ENCODE results near the gene CCDC178.

GRCh38 chr18:33074125-33074524 is 366.4 kb downstream of the CCDC178 start:
- no peak for TF ChIP-seq POLR2A (IDR thresholded peaks at IDR 0.05)
- no peak for TF ChIP-seq CTCF (IDR thresholded peaks at IDR 0.05)
- TF ChIP-seq EP300 (IDR thresholded peaks at IDR 0.05) = no peak
